GM12865 (cell line): ENCODE data around the gene SLC22A1.
"Not testable (repeated sequence)": the region's sequence is repeated elsewhere in the genome, so short reads cannot be mapped to it uniquely, and the experiment has no call there.

Source experiments
- DNase-seq: peaks from one replicate; pipeline ENCODE4 v3.0.0; 2010; ENCODE audit warnings: low read depth
- H3K4me3 ChIP-seq: 2 replicates; pipeline ENCODE4 v1.5.1; 2011; ENCODE audit warnings: mild to moderate bottlenecking, low read depth, low read length, control low read depth
- CTCF ChIP-seq: IDR thresholded peaks from 2 replicates; pipeline ENCODE4 v1.5.1; 2011; ENCODE audit warnings: low read length, control low read depth, low read depth, inconsistent platforms; ENCODE audit not compliant: insufficient read depth; ENCODE audit errors: missing control alignments

The SLC22A1 gene

DNA sequence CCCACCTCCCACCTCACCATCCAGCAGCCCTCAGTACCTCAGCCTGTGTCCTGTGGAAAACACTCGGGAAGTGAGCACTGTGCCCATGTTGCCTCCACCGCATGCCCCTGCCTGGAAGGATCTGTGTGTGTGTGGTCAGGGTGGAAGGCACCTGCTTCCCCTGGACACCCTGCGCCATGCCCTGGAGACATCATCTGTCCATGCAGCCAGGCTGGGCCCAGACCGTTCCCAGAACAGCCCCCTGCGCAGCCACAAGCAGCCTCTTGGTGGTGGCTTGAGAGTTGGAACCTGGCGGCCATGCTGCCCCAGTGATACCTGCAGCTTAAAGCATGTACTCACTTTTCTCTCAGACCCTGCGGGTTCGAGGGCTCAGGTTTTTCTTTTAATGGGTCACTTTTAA, 34.9 kb upstream of the SLC22A1 start:
- no peak for TF ChIP-seq CTCF
- DNase-seq, result no peak
- H3K4me3 ChIP-seq, result no peak overlapping the region

- H3K4me3 ChIP-seq, result no peak overlapping the region
- DNase-seq, result no peak
- peak; percentile 30 for TF ChIP-seq CTCF
These were observed 33.4 kb upstream of the SLC22A1 start for GRCh38 chr6:160088069-160088783.

DNA sequence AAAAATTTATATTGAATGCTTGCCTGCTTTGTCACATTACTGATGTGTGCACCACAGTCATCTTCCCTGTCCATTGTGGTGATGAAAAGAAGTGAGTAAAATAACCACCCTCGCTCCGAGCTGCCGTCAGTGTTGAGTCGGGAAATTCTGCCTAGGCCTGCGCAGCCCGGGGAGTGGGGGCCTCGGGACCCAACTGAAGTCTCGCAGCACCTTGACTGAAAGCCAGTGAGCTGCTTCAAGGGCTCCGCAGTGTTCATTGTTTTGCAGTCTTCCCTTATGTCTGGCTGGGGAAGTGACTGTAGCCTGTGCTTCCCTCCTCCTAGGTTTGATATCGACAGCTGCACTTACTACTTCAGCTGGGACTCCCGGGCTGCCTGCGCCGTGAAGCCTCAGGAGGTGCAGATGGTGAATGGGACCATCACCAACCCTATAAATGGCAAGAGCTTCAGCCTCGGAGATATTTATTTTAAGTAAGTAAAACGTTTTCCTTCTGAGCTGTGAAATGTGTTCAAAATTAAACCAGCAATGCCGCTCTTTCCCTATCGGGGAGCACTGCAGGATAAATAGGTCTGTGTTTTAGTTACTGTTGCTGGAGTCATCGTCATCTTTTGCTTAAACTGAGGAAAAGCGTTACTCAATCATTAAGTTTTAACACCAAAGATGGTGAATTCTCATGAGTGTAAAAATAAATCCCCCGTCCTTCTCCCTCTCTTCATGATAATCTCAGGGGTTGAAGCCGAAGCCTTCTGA, 32.7 kb upstream of the SLC22A1 start:
- no peak for DNase-seq
- no peak overlapping the region for H3K4me3 ChIP-seq
- TF ChIP-seq CTCF, result no peak

DNA sequence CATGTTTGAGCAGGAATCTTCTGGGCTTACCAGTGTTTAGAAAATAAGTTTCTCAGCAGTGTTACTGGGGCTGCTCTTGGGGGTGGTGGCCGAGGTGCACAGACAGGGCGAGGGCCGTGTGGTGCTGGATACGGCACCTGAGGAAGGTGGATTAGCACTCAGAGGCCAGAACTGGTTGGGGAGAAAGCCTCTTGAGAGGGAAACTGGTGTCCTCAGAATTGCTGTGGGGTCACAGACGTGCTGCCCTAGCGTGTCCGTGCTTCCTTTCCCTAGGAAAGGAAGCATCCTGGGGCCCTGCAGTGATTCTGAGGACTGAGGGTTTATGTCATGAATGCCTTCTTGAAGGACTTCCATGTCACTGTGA, 32.1 kb upstream of the SLC22A1 start:
- TF ChIP-seq CTCF, result no peak
- no peak overlapping the region for H3K4me3 ChIP-seq
- DNase-seq, result no peak

DNA sequence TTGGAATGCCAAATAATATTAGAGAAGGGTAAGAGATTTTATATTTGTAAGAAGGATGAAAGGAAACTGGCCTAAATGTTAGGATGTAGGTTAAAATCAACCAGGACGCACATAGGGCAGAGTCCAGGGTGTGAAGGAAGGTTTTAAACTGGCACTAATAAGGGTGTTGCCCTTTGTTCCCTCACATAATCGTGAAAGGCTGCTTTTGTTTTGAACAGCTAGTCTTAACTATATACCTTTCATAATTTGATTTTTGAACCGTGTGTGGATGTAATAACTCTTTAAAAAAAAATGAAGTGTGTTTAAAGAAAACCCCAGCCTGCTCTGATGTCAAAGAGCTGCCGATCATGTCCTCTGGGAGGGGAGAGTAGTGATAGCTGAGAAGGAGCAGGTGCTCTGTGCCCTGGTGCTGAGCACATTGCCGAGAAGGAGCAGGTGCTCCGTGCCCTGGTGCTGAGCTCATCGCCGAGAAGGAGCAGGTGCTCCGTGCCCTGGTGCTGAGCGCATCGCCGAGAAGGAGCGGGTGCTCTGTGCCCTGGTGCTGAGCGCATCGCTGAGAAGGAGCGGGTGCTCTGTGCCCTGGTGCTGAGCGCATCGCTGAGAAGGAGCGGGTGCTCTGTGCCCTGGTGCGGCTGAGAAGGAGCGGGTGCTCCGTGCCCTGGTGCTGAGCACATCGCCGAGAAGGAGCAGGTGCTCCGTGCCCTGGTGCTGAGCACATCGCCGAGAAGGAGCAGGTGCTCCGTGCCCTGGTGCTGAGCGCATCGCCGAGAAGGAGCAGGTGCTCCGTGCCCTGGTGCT, 31.0 kb upstream of the SLC22A1 start:
- DNase-seq, H3K4me3 ChIP-seq: not testable (repeated sequence)

- H3K4me3 ChIP-seq, DNase-seq: not testable (repeated sequence)
These were observed 29.4 kb upstream of the SLC22A1 start for GRCh38 chr6:160092176-160092575.

GRCh38 chr6:160092602-160093001, 29.0 kb upstream of the SLC22A1 start:
- no peak overlapping the region for H3K4me3 ChIP-seq
- TF ChIP-seq CTCF, result no peak
- no peak for DNase-seq
